ENCODE data around the gene BACH2. TPM values are rescaled to one million over a fixed set of nuclear protein-coding genes. Genes with fewer than 3 reads are reported as not detected.

BACH2 gene
- total RNA-seq, 1 donor: under 0.01 TPM

DNA sequence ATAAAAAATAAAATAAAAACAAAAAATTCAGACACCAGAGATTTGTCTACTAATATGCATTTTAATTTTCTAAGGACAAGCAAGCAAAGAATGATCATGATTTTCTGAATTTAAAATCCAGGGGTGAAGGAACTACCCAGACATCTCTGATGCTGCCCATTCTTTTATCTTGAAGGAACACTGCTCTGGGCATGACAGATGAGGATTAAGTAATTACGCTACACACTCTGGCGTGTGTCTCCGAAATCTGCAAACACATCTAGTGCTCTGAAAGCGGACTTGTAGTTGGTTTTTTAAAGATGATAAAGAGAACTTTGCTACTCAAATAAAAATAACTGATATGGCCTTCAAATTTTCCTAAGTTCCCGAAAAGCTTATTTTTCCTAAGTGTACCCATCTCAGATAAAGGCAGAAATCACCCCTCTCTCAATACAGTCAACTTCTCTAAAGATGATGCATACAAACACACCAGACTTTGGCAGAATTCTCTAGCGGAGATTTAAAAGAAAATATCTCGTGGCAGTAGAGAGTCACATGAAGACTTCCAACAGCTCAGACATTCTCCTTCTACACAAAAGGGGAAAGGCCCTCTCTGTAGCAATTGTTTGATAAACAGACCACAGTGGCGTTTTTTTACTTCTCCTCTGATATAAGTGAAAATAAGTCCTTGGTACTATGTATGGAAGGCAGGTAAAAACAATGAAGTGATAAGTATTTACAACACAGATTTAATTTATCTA lies 133.8 kb downstream of the BACH2 start:
- no peak overlapping the region for H3K4me3 ChIP-seq (ENCODE audit: low read depth, low read length)
- TF ChIP-seq, protein P1, sequence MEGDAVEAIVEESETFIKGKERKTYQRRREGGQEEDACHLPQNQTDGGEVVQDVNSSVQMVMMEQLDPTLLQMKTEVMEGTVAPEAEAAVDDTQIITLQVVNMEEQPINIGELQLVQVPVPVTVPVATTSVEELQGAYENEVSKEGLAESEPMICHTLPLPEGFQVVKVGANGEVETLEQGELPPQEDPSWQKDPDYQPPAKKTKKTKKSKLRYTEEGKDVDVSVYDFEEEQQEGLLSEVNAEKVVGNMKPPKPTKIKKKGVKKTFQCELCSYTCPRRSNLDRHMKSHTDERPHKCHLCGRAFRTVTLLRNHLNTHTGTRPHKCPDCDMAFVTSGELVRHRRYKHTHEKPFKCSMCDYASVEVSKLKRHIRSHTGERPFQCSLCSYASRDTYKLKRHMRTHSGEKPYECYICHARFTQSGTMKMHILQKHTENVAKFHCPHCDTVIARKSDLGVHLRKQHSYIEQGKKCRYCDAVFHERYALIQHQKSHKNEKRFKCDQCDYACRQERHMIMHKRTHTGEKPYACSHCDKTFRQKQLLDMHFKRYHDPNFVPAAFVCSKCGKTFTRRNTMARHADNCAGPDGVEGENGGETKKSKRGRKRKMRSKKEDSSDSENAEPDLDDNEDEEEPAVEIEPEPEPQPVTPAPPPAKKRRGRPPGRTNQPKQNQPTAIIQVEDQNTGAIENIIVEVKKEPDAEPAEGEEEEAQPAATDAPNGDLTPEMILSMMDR (IDR thresholded peaks at IDR 0.05; ENCODE audit: insufficient read depth, low read depth, low read length): no peak
- DNase-seq (ENCODE audit: low read depth): no peak

DNA sequence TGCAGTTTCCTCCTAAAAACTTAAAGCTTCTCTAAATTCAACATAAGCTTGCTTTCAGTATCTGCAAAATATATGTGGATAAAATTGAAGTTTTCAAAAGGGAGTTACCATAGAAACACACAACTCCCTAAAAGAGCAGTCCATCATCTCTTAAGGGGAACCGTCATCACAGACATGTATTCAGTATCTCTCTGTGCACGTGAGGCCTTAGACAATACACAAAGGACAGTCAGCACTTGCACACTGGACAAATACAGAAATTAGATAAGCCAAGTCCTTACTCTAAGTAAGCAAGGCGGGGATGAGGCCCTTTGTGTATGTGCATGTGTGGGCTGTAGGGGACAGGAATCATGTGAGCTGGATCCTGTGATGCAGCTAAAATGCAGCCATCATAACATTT lies 136.6 kb downstream of the BACH2 start:
- TF ChIP-seq, protein P1 (IDR thresholded peaks at IDR 0.05; ENCODE audit: insufficient read depth, low read depth, low read length): no peak
- no peak overlapping the region for H3K4me3 ChIP-seq (ENCODE audit: low read depth, low read length)
- DNase-seq (ENCODE audit: low read depth): no peak

DNA sequence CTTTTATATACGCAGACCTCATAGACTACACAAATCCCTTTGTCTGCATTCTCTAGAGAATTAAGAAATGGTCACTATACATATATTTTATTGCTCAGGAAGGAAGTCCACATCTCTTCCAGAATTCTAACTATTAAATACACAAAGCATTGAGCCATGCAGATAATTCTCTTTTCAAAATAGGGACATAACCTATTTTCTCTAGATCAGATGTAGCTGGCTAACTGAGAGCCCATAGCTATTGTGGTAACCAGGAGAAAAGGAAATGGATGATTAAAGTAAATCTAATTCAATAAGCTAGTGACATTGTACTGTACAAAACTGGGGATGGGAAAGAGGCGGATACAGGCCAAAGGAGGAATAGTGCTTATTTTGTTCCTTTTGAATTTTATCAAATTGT lies 137.2 kb downstream of the BACH2 start:
- H3K4me3 ChIP-seq (ENCODE audit: low read depth, low read length): no peak overlapping the region
- DNase-seq (ENCODE audit: low read depth): no peak
- TF ChIP-seq, protein P1 (IDR thresholded peaks at IDR 0.05; ENCODE audit: insufficient read depth, low read depth, low read length): no peak

DNA sequence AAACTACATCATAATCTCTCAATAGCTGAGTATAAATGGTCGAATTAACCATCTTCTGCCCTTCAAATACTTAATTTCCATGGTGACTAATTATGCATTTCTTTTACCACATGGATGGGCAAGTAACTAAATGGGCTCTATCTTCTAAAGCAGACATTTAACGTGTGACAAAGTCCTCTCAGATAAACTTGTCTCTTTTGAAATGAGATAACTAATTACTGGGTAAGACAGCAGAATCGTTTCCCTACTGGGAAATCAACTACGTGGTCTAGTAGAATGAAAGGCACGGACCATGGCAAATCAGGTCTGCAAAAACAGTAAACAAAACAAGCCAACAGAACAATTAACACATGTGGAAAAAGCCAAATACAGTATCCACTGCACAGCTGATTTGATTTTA lies 137.7 kb downstream of the BACH2 start:
- TF ChIP-seq, protein P1 (IDR thresholded peaks at IDR 0.05; ENCODE audit: insufficient read depth, low read depth, low read length): no peak
- H3K4me3 ChIP-seq (ENCODE audit: low read depth, low read length): no peak overlapping the region
- no peak for DNase-seq (ENCODE audit: low read depth)

DNA sequence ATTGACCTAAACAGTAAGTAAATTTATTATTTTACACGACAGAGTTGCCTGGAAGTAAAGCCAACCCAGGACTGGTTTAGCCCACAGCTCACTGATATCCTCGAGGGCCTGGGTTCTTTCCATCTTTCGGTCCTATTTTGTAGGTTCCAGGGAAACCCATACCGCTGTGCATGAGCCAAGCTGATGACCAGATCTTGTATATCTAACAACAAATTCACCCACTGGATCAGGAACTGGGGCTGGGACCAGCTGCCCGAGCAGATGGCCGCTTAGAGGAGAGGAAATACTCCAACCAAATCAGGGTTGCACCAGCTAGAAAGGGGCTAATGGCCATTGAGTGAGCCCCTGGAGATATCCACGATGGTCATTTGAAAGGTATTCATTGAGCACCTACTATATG lies 139.2 kb downstream of the BACH2 start:
- TF ChIP-seq, protein P1 (IDR thresholded peaks at IDR 0.05; ENCODE audit: insufficient read depth, low read depth, low read length): no peak

DNA sequence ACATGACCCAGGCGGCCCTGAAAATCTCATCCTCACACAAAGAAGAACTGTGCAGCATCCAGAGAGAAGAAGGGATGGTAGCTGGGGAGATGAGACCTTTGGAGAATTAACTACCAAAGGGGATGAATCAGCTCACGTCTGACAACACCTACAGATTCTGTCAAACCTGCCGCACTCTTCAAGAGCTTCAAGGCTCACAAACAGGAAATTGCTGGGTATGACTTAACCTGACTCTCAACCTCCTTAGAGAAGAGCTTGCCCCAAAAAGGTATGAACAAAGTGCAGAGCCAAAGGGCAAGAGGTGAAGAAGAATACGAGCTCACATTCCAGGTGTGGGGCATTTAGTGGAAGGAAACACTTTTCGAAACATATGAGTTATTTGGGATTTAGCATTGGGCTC lies 139.8 kb downstream of the BACH2 start:
- TF ChIP-seq, protein P1 (IDR thresholded peaks at IDR 0.05; ENCODE audit: insufficient read depth, low read depth, low read length): no peak
- no peak overlapping the region for H3K4me3 ChIP-seq (ENCODE audit: low read depth, low read length)
- DNase-seq (ENCODE audit: low read depth): no peak

More for the DNA sequence above, 139.2 kb downstream of the BACH2 start:
- DNase-seq (ENCODE audit: low read depth): no peak
- H3K4me3 ChIP-seq (ENCODE audit: low read depth, low read length): no peak overlapping the region

Data from fibroblast of villous mesenchyme (primary cell).